ENCODE measurements around the gene TIGD4.

The TIGD4 gene

GRCh38 chr4:152719801-152720556 is 59.6 kb downstream of the TIGD4 start:
- no peak for DNase-seq (ENCODE audit: low read depth in 2 of 2)
